ENCODE measurements around the gene MBD3L1. TPM values are rescaled to one million over a fixed set of nuclear protein-coding genes. Genes with fewer than 3 reads are reported as not detected.

MBD3L1 gene
- total RNA-seq, 6 donors from 2014 or later: not detected

GRCh38 chr19:8858260-8858659, 26.1 kb downstream of the MBD3L1 start:
- DNase-seq: no peak
- H3K4me3 ChIP-seq: no peak overlapping the region
- no peak for ATAC-seq (ENCODE audit: low FRiP score in 2 of 2)
- WGBS, 2 donors: 85 to 93% methylated on average over 2 to 3 of the region's 3 CpGs
- no peaks in the 10 kb centered on the region for H3K9me3 ChIP-seq
- no peaks in the 10 kb centered on the region for H3K4me1 ChIP-seq
- no peak overlapping the region for H3K27ac ChIP-seq
- TF ChIP-seq, protein P1, sequence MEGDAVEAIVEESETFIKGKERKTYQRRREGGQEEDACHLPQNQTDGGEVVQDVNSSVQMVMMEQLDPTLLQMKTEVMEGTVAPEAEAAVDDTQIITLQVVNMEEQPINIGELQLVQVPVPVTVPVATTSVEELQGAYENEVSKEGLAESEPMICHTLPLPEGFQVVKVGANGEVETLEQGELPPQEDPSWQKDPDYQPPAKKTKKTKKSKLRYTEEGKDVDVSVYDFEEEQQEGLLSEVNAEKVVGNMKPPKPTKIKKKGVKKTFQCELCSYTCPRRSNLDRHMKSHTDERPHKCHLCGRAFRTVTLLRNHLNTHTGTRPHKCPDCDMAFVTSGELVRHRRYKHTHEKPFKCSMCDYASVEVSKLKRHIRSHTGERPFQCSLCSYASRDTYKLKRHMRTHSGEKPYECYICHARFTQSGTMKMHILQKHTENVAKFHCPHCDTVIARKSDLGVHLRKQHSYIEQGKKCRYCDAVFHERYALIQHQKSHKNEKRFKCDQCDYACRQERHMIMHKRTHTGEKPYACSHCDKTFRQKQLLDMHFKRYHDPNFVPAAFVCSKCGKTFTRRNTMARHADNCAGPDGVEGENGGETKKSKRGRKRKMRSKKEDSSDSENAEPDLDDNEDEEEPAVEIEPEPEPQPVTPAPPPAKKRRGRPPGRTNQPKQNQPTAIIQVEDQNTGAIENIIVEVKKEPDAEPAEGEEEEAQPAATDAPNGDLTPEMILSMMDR (IDR thresholded peaks at IDR 0.05): no peak
- TF ChIP-seq POLR2A (IDR thresholded peaks at IDR 0.05) (no peak), EP300 (IDR thresholded peaks at IDR 0.05) (no peak), POLR2AphosphoS5 (IDR thresholded peaks at IDR 0.05) (no peak)
- no peaks in the 10 kb centered on the region for H3K27me3 ChIP-seq
- no peaks in the 10 kb centered on the region for H3K36me3 ChIP-seq

DNA sequence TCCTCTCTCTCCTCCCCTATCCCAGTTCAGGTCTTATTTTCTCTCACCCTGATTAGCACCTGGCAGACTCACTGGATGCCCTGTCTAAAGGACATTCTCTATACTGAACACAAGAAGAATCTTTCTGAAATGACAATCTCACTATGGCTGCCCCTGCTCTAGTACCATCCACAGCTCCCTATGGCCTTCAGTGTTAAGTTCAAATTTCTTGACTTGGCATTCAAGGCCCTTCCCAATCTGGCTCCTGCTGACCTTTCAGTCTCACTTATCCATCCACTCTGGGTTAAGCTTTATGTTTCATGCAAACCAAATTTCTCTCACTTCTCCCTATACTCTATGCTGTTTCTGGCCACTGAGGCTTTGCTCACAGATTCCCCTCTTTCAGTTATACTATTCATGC, 34.2 kb downstream of the MBD3L1 start:
- Histone ChIP-seq H3K4me1 (no peaks in the 10 kb centered on the region), H3K4me3 (no peak overlapping the region), H3K27ac (no peak overlapping the region), H3K9me3 (no peaks in the 10 kb centered on the region), H3K27me3 (no peaks in the 10 kb centered on the region), H3K36me3 (no peaks in the 10 kb centered on the region)
- TF ChIP-seq POLR2A (IDR thresholded peaks at IDR 0.05) (no peak), EP300 (IDR thresholded peaks at IDR 0.05) (no peak), POLR2AphosphoS5 (IDR thresholded peaks at IDR 0.05) (no peak)
- TF ChIP-seq, protein P1 (IDR thresholded peaks at IDR 0.05): no peak
- no peak for ATAC-seq (ENCODE audit: low FRiP score in 2 of 2)
- no peak for DNase-seq

DNA sequence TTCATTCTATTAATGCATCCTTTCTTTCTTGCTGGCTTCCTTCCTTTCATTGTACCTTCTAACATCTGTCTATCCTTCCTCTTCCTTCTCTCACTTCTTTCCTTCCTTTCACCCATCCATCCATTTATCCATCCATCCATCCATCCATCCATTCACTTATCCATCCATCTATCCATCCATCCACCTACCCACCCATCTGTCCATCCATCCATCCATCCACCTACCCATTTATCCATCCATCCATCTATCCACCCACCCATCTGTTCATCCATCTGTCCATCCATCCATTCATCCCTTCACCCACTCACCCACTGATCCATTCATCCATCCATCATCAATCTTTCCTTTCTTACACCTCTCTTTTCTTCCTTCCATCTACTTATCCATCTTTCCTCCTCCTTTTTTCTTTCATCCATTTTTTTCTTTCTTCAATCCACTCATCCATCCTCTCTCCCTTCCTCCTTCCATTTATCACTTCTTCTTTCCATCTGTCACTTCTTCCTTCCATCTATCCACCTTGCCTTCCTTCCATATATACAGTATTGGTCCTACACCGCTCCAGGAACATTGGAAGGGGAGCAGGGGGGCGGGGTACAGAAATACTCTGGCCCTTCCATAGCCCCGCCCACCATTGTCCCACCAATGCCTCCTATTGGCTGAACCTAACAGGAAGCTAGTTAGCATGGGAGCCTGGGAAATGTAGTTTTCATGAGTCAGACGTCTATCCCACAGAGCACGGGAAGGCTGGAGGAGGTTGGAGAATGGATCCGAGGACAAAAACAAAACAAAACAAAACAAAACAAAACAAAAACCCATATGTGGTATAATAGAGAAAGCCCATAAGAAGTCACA, 45.9 kb downstream of the MBD3L1 start:
- Histone ChIP-seq H3K4me3 (no peak overlapping the region), H3K9me3 (peaks cover 0 to 7% (median 3%) of the 10 kb centered on the region in 4 donors), H3K4me1 (no peaks in the 10 kb centered on the region), H3K36me3 (no peaks in the 10 kb centered on the region), H3K27ac (no peak overlapping the region), H3K27me3 (no peaks in the 10 kb centered on the region)
- ATAC-seq (ENCODE audit: low FRiP score in 2 of 2): no peak
- DNase-seq: no peak
- WGBS, 2 donors: 27% methylated on average over 6 of the region's 6 CpGs
- TF ChIP-seq POLR2AphosphoS5 (IDR thresholded peaks at IDR 0.05): no peak
- no peak for TF ChIP-seq EP300 (IDR thresholded peaks at IDR 0.05)
- TF ChIP-seq, protein P1 (IDR thresholded peaks at IDR 0.05): no peak
- TF ChIP-seq POLR2A (IDR thresholded peaks at IDR 0.05): no peak

DNA sequence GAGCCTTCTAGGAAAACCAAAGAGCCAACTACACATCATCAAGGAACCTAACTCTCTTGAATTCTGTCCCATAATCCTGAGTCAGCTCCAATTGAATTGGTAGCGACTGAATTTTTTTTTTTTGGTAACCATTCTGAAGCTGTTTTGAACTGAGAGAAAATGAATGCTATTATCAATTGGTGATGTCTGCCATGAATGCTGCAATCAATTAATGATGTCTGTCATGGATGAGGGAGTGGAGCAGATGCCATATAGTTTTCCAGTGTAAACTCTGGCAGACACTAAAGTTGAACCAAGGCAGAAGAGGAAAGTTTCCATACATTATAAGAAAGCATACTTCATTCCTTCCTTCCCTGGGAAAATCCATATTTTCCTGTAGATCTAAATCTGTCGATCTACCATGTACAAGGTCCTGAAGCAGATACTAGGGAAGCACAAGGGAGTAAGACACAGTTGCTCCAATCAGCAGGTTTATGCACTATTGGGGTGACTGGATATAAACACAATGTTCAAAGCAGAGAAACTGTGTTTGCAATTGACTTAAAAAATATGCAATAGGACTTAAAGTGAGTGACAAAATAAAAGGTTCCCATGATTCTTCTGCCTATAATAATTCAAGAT, 48.8 kb downstream of the MBD3L1 start:
- no peak overlapping the region for H3K27ac ChIP-seq
- H3K27me3 ChIP-seq: no peaks in the 10 kb centered on the region
- no peak overlapping the region for H3K4me3 ChIP-seq
- TF ChIP-seq POLR2AphosphoS5 (IDR thresholded peaks at IDR 0.05): no peak
- TF ChIP-seq EP300 (IDR thresholded peaks at IDR 0.05): no peak
- TF ChIP-seq, protein P1 (IDR thresholded peaks at IDR 0.05): no peak
- no peak for TF ChIP-seq POLR2A (IDR thresholded peaks at IDR 0.05)
- ATAC-seq (ENCODE audit: low FRiP score in 2 of 2) (no peak), DNase-seq (no peak)
- no peaks in the 10 kb centered on the region for H3K4me1 ChIP-seq
- WGBS, 2 donors: 72 to 79% methylated on average over 2 of the region's 2 CpGs
- H3K9me3 ChIP-seq: peaks cover 0 to 7% (median 3%) of the 10 kb centered on the region in 4 donors
- H3K36me3 ChIP-seq: no peaks in the 10 kb centered on the region

Data from upper lobe of left lung (tissue), 6 donors.